ENCODE results near the gene NRG2. TPM values are rescaled to one million over a fixed set of nuclear protein-coding genes. Genes with fewer than 3 reads are reported as not detected.

Gene NRG2
- polyA plus RNA-seq, 1 of the 3 experiments (the other 2 are of a cell fraction), result 3.7 TPM

DNA sequence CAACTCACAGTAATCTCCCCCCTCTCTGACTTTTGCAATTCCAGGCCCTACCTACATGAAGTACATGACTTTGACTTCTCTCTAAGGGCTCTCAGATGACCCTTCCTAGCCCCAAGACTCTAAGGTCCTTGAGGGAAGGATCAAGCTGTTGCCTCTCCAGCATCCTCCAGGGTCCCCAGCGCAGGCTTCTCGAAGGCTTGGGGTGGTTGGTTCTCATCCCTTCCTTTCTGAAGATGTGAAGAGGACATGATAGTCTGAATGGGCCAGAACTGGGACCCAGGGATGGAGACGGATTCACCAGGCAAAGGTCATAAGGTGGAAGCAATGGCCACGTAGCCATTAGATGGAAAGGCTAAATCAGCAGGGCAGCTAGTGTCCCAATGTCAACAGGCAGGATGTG, 86.8 kb downstream of the NRG2 start:
- no peak overlapping the region for H3K27ac ChIP-seq (ENCODE audit: low read depth in 2 of 2, low read length in 1 of 2)
- TF ChIP-seq RXRA (IDR thresholded peaks at IDR 0.05; ENCODE audit: borderline replicate concordance, low read depth) (no peak), JUND (IDR thresholded peaks at IDR 0.05) (no peak), FOSL2 (IDR thresholded peaks at IDR 0.05; ENCODE audit: borderline replicate concordance, low read depth) (no peak), NFIC (IDR thresholded peaks at IDR 0.05; ENCODE audit: borderline replicate concordance) (no peak), IRF3 (IDR thresholded peaks at IDR 0.05; ENCODE audit: low read depth, low read length) (no peak), MXI1 (IDR thresholded peaks at IDR 0.05; ENCODE audit: low read depth, low read length) (no peak), NRF1 (IDR thresholded peaks at IDR 0.05; ENCODE audit: low read depth, low read length) (no peak), USF1 (IDR thresholded peaks at IDR 0.05; ENCODE audit: borderline replicate concordance, low read depth) (no peak), MAX (IDR thresholded peaks at IDR 0.05; ENCODE audit: low read depth) (no peak), SMC3 (IDR thresholded peaks at IDR 0.05; ENCODE audit: low read depth, low read length) (no peak), TEAD4 (IDR thresholded peaks at IDR 0.05; ENCODE audit: borderline replicate concordance, insufficient read depth) (no peak), RCOR1 (IDR thresholded peaks at IDR 0.05; ENCODE audit: low read length) (no peak), PBX3 (IDR thresholded peaks at IDR 0.05) (no peak), RFX5 (IDR thresholded peaks at IDR 0.05; ENCODE audit: low read length) (no peak), CTCF (IDR thresholded peaks at IDR 0.05) (no peak), ELF1 (IDR thresholded peaks at IDR 0.05) (no peak), TCF12 (IDR thresholded peaks at IDR 0.05) (no peak)
- no peaks in the 10 kb centered on the region for H3K9me2 ChIP-seq
- H3K36me3 ChIP-seq (replicated peaks in 1 of 2; ENCODE audit: control insufficient read depth in 1 of 2, insufficient read depth in 2 of 2, low read length in 1 of 2), result no peaks in the 10 kb centered on the region
- no peaks in the 10 kb centered on the region for H3K27me3 ChIP-seq (ENCODE audit: insufficient read depth)
- H2AFZ ChIP-seq (ENCODE audit: low read depth), result no peak overlapping the region
- DNase-seq, result no peak
- ChIA-PET CTCF (interaction anchor here (0.7 to 6.2 kb wide), 7 partner anchors 9 to 201 kb away, joined by 3 to 73 read pairs (median 4); no protein-coding TSS in a partner anchor), POLR2A (no interaction called here)
- no peak overlapping the region for H3K4me3 ChIP-seq (ENCODE audit: low read depth in 2 of 2, low read length in 1 of 2)
- H4K20me1 ChIP-seq (ENCODE audit: insufficient read depth), result no peaks in the 10 kb centered on the region
- H3K79me2 ChIP-seq (ENCODE audit: insufficient read depth), result no peaks in the 10 kb centered on the region
- H3K9me3 ChIP-seq, result no peaks in the 10 kb centered on the region
- WGBS (ENCODE audit: low lambda C conversion rate), result 94% methylated on average over 4 of the region's 4 CpGs
- no peak overlapping the region for H3K9ac ChIP-seq
- H3F3A ChIP-seq (replicated peaks; ENCODE audit: insufficient read depth), result no peaks in the 10 kb centered on the region
- H3K4me2 ChIP-seq, result no peak overlapping the region
- H3K4me1 ChIP-seq (ENCODE audit: control insufficient read depth in 1 of 2, insufficient read depth in 2 of 2, low read depth in 1 of 2, low read length in 1 of 2), result peaks cover 0 to 28% of the 10 kb centered on the region in 2 experiments; a peak in 1 of 4 replicates
